ENCODE measurements around the gene CRB3.
"Not testable (repeated sequence)": the region's sequence is repeated elsewhere in the genome, so short reads cannot be mapped to it uniquely, and the experiment has no call there.

CRB3 gene

GRCh38 chr19:6498294-6499036, 34.4 kb downstream of the CRB3 start:
- no peak for DNase-seq

DNA sequence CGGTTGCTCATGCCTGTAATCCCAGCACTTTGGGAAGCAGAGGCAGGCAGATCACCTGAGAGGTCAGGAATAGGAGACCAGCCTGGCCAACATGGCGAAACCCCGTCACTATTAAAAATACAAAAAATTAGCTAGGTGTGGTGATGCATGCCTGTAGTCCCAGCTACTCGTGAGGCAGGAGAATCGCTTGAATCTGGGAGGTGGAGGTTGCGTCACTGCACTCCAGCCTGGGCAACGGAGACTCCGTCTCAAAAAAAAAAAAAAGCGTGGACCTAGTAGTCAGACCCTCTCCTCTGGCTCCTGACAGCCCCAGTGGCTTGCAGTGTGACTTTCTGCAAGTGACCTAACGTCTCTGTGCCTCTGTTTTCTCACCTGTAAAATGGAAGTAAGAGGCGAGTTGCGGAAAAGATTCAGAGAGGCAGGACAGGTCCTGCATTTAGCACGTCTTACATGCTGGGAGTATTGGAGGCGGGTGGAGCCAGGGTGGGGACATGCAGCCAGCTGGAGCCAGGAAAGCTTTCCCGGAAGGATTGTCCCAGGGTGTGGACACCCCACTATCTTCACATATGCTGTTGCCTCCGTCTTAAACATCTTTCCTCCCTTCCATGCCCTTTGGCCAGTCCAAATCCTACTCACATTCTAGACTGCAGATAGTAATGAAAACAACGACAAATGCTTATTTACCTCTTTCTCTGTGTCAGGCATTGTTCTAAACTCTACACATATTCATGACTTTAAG, 35.1 kb downstream of the CRB3 start:
- no peak for DNase-seq

GRCh38 chr19:6500837-6501739, 37.0 kb downstream of the CRB3 start:
- DNase-seq, result no peak

DNA sequence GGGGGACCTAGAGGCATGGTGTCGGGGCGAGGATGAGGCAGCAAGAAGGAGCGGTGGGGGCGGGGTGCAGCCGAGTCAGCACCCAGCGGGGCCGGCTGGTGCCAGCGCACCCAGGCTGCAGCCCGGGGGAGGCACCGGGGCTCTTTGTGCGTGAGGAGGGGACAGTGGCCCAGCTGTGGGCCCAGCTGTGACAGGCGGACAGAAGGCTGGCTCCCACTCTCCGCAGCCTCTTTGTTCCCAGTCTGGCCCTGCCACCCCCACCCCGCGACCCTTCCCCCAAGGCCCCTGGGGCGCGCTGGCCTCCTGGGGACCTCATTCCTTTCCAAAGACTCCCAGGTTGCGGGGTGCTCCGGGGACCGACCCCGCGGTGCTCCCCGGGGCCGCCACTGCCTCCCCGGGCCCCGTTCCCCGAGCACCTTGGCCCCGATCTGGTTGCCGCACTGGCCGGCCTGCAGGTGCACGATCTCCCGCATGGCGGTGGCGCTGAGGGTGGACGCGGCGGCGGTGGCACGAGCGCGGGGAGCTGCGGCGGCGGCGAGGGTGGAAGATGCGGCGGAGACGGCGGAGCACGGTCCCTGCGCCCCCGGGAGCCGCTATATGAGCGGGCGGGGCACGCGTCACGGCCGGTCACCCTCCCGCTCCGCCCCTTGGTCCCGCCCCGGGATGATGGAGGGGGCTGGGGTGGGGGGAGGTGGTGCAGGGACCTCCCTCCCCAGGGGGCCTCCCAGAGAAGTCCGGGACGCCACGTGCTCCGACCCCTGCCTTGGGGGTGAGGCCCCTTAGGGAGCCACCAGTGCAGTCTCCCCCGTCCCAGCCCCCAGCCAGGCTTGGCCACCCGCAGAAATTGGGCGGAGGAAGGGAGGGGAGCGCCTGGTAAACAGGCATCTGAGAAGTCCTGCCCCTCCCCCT, 37.9 kb downstream of the CRB3 start, which contains the start of gene TUBB4A:
Gene TUBB4A, minus strand, starts transcription at position 570 of the 909 bp plus-strand sequence. Its CDS starts 97 bp downstream, at position 473.
- DNase-seq, result no peak

GRCh38 chr19:6503407-6504201, 39.5 kb downstream of the CRB3 start:
- no peak for DNase-seq

DNA sequence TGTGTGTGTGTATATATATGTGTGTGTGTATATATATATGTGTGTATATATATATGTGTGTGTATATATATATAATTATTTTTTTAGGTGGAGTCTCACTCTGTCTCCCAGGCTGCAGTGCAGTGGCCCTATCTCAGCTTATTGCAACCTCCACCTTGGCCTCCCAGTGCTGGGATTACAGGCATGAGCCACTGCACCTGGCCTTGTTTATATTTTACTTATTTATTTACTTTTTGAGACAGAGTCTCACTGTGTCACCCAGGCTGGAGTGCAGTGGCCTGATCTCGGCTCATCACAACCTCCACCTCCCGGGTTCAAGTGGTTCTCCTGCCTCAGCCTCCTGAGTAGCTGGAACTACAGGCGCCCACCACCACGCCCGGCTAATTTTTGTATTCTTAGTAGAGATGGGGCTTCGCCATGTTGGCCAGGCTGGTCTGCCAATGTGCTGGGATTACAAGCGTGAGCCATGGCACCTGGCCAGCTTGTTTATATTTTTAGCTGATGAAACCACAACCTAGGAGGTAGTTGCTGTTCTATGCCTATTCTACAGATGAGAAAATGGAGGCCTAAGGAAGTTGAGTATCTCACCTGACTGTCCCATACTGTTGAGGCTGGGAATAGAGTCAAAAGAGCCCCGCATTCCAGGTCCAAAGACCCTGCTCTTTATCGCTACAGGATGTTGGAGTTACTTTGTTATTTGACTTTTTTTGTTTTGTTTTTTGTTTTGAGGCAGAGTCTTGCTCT, 44.1 kb downstream of the CRB3 start:
- DNase-seq, result not testable (repeated sequence)

DNA sequence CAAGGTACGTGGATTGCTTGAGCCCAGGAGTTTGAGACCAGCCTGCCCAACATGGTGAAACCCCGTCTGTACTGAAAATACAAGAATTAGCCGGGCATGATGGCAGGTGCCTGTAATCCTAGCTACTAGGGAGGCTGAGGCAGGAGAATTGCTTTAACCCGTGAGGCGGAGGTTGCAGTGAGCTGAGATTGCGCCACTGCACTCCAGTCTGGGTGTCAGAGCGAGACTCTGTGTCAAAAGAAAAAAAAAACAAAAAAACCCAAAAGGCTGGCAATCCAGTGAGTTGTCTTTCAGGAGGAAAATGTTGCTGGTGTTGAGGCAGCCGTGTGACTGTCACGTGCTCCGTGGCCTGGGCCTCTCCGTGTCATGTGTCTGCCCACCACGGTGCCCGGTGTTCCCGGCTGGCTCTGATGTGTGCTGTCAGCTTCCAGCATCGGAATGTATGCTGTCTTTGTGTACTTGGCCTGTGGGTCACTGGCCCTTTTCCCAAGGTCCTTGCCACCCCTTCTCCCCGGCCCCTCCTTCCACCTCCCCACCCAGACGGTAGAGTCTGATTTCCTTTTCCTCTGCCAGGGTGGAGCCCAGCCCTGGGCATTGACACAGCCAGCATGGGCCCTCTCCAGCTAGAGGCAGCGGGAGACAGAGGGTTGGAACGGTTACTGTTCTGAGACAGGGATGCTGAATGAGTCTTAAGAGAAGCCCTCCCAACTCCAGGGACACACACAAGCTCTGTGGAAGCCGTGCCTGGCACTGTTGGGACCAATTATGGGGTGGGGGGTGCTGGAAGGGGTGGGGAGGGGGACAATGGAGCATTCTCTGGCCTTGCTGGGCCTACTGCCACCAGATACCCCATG, 45.3 kb downstream of the CRB3 start:
- no peak for DNase-seq

DNA sequence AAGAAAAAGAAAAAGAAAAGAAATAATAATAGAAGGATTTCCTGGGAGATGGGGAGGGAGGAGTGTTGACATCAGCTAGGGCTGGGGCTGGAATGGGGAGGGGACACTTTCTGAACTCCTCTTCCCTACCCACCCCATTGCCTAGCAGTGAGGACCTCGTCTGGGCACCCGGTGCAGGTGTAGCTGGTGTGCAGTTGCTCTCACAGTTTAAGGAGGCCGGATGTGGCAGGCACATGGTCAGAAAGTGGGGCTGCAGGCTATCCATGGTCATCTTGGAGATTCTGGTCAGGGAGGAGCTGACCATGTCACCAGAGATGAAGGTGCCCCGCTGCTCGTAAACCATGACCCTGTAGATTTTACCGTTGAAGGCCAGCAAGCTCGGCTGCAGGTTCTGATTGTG, 46.5 kb downstream of the CRB3 start:
- DNase-seq, result no peak

GRCh38 chr19:6514089-6514488, 50.0 kb downstream of the CRB3 start:
- DNase-seq, result no peak

GRCh38 chr19:6514926-6515544, 51.0 kb downstream of the CRB3 start:
- DNase-seq, result no peak

GRCh38 chr19:6516018-6516658, 52.1 kb downstream of the CRB3 start:
- peak; percentile 88 for DNase-seq
